ENCODE data around the gene EEF1AKMT1. TPM values are rescaled to one million over a fixed set of nuclear protein-coding genes. Genes with fewer than 3 reads are reported as not detected.

EEF1AKMT1 gene
- total RNA-seq, 1 experiment from 2014 or later = 9.2 TPM

DNA sequence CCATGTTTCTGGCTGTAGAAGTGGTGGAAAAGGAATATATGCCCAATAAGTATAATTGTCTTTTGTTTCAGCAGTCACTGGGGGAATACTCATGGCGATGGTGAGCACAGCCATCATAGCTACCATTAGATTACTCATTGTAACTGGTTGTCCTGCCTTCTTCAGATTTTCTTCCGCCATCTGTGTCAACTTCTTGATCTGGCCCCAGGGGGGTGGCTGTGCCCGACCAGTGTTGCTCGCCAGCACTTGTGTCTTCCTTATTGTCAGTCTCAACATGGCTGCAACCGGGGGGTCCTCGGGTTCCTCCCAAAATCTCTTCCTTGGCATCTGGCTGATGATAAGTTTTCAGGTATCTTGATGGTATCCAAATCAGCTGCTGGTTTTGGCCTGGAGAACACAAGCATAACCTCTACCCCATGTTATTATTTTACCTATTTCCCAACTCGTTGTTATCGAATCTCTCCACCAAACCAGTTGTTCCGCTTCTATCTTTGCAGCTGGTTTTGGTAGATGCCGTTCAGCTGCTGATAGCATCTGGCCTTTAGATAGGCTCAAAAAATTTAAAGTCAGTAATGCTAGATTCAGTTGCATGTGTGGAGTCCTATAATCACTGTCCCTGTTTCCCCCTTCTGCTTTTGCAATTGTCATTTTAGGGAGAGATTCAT is 93.2 kb downstream of the EEF1AKMT1 start:
- Histone ChIP-seq H3K9me3 (ENCODE audit: low read depth, low read length, poor library complexity, severe bottlenecking) (no peaks in the 10 kb centered on the region), H3K27ac (ENCODE audit: low read depth, low read length, poor library complexity, severe bottlenecking) (no peak overlapping the region), H3K4me3 (ENCODE audit: low read depth, low read length, poor library complexity, severe bottlenecking) (no peak overlapping the region), H3K27me3 (replicated peaks; ENCODE audit: insufficient read depth, low read depth, low read length, poor library complexity) (no peaks in the 10 kb centered on the region), H3K36me3 (ENCODE audit: insufficient read depth, low read length, poor library complexity, severe bottlenecking) (no peaks in the 10 kb centered on the region), H3K4me1 (ENCODE audit: insufficient read depth, low read length, poor library complexity, severe bottlenecking) (no peaks in the 10 kb centered on the region)
- intact Hi-C loops (cut with micrococcal nuclease; ENCODE audit: unreplicated experiment) = no loop called here
- ChIA-PET POLR2A (ENCODE audit: low non-redundant PET) (no interaction called here), CTCF (no interaction called here)
- no TSS peak for BruUV-seq (replicated peaks)
- TF ChIP-seq EZH2 (IDR thresholded peaks at IDR 0.05; ENCODE audit: borderline replicate concordance, low read depth, low read length, poor library complexity, severe bottlenecking) = no peak
- TF ChIP-seq, protein P1, sequence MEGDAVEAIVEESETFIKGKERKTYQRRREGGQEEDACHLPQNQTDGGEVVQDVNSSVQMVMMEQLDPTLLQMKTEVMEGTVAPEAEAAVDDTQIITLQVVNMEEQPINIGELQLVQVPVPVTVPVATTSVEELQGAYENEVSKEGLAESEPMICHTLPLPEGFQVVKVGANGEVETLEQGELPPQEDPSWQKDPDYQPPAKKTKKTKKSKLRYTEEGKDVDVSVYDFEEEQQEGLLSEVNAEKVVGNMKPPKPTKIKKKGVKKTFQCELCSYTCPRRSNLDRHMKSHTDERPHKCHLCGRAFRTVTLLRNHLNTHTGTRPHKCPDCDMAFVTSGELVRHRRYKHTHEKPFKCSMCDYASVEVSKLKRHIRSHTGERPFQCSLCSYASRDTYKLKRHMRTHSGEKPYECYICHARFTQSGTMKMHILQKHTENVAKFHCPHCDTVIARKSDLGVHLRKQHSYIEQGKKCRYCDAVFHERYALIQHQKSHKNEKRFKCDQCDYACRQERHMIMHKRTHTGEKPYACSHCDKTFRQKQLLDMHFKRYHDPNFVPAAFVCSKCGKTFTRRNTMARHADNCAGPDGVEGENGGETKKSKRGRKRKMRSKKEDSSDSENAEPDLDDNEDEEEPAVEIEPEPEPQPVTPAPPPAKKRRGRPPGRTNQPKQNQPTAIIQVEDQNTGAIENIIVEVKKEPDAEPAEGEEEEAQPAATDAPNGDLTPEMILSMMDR (conservative IDR thresholded peaks at IDR 0.05; ENCODE audit: low read depth, low read length) = no peak
- DNase-seq (ENCODE audit: low spot score) = no peak

DNA sequence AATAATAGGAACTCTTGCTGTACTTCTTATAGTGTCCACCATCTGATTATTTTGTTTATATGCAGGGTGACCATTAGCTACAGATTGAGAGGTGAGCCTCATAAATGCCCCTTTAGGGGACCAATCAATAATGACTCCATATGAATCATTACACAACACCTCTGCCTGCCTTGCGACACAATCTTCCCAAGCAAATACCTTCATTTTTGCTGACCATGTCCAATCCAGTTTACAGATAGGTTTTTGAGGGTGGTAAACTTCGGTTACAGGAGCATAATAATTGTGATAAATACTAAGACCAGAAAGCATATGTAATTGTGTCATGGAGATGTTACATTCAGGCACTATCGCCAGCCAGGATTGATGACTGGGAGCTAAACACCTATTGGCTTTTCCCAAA is 93.9 kb downstream of the EEF1AKMT1 start:
- Histone ChIP-seq H3K9me3 (ENCODE audit: low read depth, low read length, poor library complexity, severe bottlenecking) (no peaks in the 10 kb centered on the region), H3K36me3 (ENCODE audit: insufficient read depth, low read length, poor library complexity, severe bottlenecking) (no peaks in the 10 kb centered on the region), H3K27ac (ENCODE audit: low read depth, low read length, poor library complexity, severe bottlenecking) (no peak overlapping the region), H3K27me3 (replicated peaks; ENCODE audit: insufficient read depth, low read depth, low read length, poor library complexity) (no peaks in the 10 kb centered on the region), H3K4me1 (ENCODE audit: insufficient read depth, low read length, poor library complexity, severe bottlenecking) (no peaks in the 10 kb centered on the region), H3K4me3 (ENCODE audit: low read depth, low read length, poor library complexity, severe bottlenecking) (no peak overlapping the region)
- intact Hi-C loops (cut with micrococcal nuclease; ENCODE audit: unreplicated experiment) = no loop called here
- ChIA-PET POLR2A (ENCODE audit: low non-redundant PET) (no interaction called here), CTCF (no interaction called here)
- DNase-seq (ENCODE audit: low spot score) = no peak
- BruUV-seq (replicated peaks) = no TSS peak
- TF ChIP-seq, protein P1 (conservative IDR thresholded peaks at IDR 0.05; ENCODE audit: low read depth, low read length) = no peak
- no peak for TF ChIP-seq EZH2 (IDR thresholded peaks at IDR 0.05; ENCODE audit: borderline replicate concordance, low read depth, low read length, poor library complexity, severe bottlenecking)

Other genes starting within 250 kb of the EEF1AKMT1 start
- 5.9 and 9.9 TPM in 2 replicates for gene CRYL1, start 248.1 kb downstream of the EEF1AKMT1 start, total RNA-seq (2021)
- gene IFT88, start 206.8 kb downstream of the EEF1AKMT1 start, total RNA-seq (2021) = 19.4 and 23.2 TPM in 2 replicates
- gene IL17D, start 70.3 kb downstream of the EEF1AKMT1 start, total RNA-seq (2021) = 2.0 and 2.7 TPM in 2 replicates
- gene XPO4, start 128.8 kb upstream of the EEF1AKMT1 start, total RNA-seq (2021) = 34.5 and 39.8 TPM in 2 replicates

All from A673 (cell line).